Measurements from ENCODE around the gene DPP4. TPM values are rescaled to one million over a fixed set of nuclear protein-coding genes. Genes with fewer than 3 reads are reported as not detected.
A peak's percentile ranks its signal among the peaks of the same experiment; 100 is the strongest.

The DPP4 gene
- total and polyA plus RNA-seq, 2 of the 13 experiments (the other 11 are each of a cell fraction or from before 2014, with no cell fraction given), result 39.4 to 109 TPM

GRCh38 chr2:162085090-162085891 is 11.3 kb upstream of the DPP4 start (continued):
- TF ChIP-seq FIP1L1 (IDR thresholded peaks at IDR 0.05; ENCODE audit: borderline replicate concordance, insufficient read depth, low read depth, low read length), result no peak
- TF ChIP-seq, protein P1, sequence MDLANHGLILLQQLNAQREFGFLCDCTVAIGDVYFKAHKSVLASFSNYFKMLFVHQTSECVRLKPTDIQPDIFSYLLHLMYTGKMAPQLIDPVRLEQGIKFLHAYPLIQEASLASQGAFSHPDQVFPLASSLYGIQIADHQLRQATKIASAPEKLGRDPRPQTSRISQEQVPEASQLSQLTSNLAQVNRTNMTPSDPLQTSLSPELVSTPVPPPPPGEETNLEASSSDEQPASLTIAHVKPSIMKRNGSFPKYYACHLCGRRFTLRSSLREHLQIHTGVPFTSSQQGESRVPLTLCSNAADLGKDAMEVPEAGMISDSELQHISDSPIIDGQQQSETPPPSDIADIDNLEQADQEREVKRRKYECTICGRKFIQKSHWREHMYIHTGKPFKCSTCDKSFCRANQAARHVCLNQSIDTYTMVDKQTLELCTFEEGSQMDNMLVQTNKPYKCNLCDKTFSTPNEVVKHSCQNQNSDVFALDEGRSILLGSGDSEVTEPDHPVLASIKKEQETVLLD (CRISPR knock-in tag; IDR thresholded peaks at IDR 0.05; ENCODE audit: low read depth), result no peak
- TF ChIP-seq SOX5 (CRISPR knock-in tag; IDR thresholded peaks at IDR 0.05; ENCODE audit: borderline replicate concordance), result peak; percentile 81
- TF ChIP-seq ZNF292 (CRISPR knock-in tag; IDR thresholded peaks at IDR 0.05; ENCODE audit: borderline replicate concordance, low read depth), result peak; percentile 42; the same call in 1 of the 2 replicates
- no peak for TF ChIP-seq PRMT3 (CRISPR knock-in tag; IDR thresholded peaks at IDR 0.05; ENCODE audit: borderline replicate concordance, low read depth)

- FAIRE-seq, result no peak
- 38% methylated on average over 2 of the region's 2 CpGs for WGBS (ENCODE audit: low lambda C conversion rate)
- BruUV-seq (replicated peaks), result no TSS peak
Observed at GRCh38 chr2:162084536-162084935, 10.5 kb upstream of the DPP4 start.

More at GRCh38 chr2:162084536-162084935, 10.5 kb upstream of the DPP4 start:
- Histone ChIP-seq H3K4me3 (replicated peaks in 1 of 3; ENCODE audit: insufficient read depth in 1 of 3, low read depth in 2 of 3, low read length in 3 of 3) (no peak overlapping the region), H3K9ac (ENCODE audit: insufficient read depth, low read depth, low read length) (no peak overlapping the region), H3K4me1 (ENCODE audit: insufficient read depth, low read length) (peaks cover 41% of the 10 kb centered on the region), H3K9me3 (ENCODE audit: low read length) (peaks cover 8% of the 10 kb centered on the region), H3K27ac (ENCODE audit: extremely low read length, insufficient read depth, low read length) (peak overlapping the region; percentile 4), H3K79me2 (ENCODE audit: insufficient read depth, low read length) (no peaks in the 10 kb centered on the region), H3K36me3 (replicated peaks in 1 of 2; ENCODE audit: control insufficient read depth in 1 of 2, insufficient read depth in 2 of 2, low read length in 2 of 2) (no peaks in the 10 kb centered on the region), H3K27me3 (ENCODE audit: control insufficient read depth in 1 of 2, insufficient read depth in 2 of 2, low read length in 2 of 2) (no peaks in the 10 kb centered on the region), H4K20me1 (ENCODE audit: insufficient read depth, low read length) (no peaks in the 10 kb centered on the region), H3K4me2 (ENCODE audit: low read depth, low read length) (no peak overlapping the region), H2AFZ (ENCODE audit: low read length) (no peak overlapping the region)
- DNase-seq (ENCODE audit: low spot score) (no peak), ATAC-seq (peak; percentile 14; the same call in 1 of the 3 replicates)
- TF ChIP-seq, protein P2, sequence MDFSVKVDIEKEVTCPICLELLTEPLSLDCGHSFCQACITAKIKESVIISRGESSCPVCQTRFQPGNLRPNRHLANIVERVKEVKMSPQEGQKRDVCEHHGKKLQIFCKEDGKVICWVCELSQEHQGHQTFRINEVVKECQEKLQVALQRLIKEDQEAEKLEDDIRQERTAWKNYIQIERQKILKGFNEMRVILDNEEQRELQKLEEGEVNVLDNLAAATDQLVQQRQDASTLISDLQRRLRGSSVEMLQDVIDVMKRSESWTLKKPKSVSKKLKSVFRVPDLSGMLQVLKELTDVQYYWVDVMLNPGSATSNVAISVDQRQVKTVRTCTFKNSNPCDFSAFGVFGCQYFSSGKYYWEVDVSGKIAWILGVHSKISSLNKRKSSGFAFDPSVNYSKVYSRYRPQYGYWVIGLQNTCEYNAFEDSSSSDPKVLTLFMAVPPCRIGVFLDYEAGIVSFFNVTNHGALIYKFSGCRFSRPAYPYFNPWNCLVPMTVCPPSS (IDR thresholded peaks at IDR 0.05), result no peak
- TF ChIP-seq MED1 (CRISPR knock-in tag; IDR thresholded peaks at IDR 0.05) (no peak), WIZ (CRISPR knock-in tag; IDR thresholded peaks at IDR 0.05) (0 out of 2 replicates have a peak, but pooled peaks have one; percentile 6)
- intact Hi-C loops (cut with micrococcal nuclease; ENCODE audit: unreplicated experiment) (no loop called here), in situ Hi-C loops (cut with HindIII; ENCODE audit: extremely low pct_ligation_motif_present, low pct_unique_long_range_greater_than_20kb) (no loop called here)
- ChIA-PET POLR2A (interaction anchor here (1.3 to 1.8 kb wide), 3 partner anchors 9 to 12 kb away, joined by 4 to 6 read pairs (median 5); no protein-coding TSS in a partner anchor), CTCF (ENCODE audit: low intra/inter-chr PET ratio, low total read pairs) (no interaction called here)
